ENCODE measurements around the gene SYTL1. TPM values are rescaled to one million over a fixed set of nuclear protein-coding genes. Genes with fewer than 3 reads are reported as not detected.
A peak's percentile ranks its signal among the peaks of the same experiment; 100 is the strongest.

The SYTL1 gene
- total RNA-seq, 1 donor from 2014 or later = 29.3 TPM

GRCh38 chr1:27353166-27353565, 11.3 kb downstream of the SYTL1 start:
- H3K9me3 ChIP-seq = no peaks in the 10 kb centered on the region
- H3K4me3 ChIP-seq = no peak overlapping the region
- peaks cover 39% of the 10 kb centered on the region for H3K4me1 ChIP-seq
- ATAC-seq (no peak), DNase-seq (no peak)
- intact Hi-C loops (cut with DNase I) = no loop called here
- peaks cover 62% of the 10 kb centered on the region for H3K36me3 ChIP-seq
- H3K27ac ChIP-seq = no peak overlapping the region
- no peaks in the 10 kb centered on the region for H3K27me3 ChIP-seq (ENCODE audit: low read depth)
- TF ChIP-seq CTCF (IDR thresholded peaks at IDR 0.05) = no peak

GRCh38 chr1:27353629-27354028, 11.8 kb downstream of the SYTL1 start:
- ATAC-seq (no peak), DNase-seq (no peak)
- intact Hi-C loops (cut with DNase I) = no loop called here
- H3K4me1 ChIP-seq = peaks cover 39% of the 10 kb centered on the region
- H3K4me3 ChIP-seq = no peak overlapping the region
- no peaks in the 10 kb centered on the region for H3K27me3 ChIP-seq (ENCODE audit: low read depth)
- H3K36me3 ChIP-seq = peaks cover 67% of the 10 kb centered on the region
- H3K9me3 ChIP-seq = no peaks in the 10 kb centered on the region
- H3K27ac ChIP-seq = no peak overlapping the region
- no peak for TF ChIP-seq CTCF (IDR thresholded peaks at IDR 0.05)

- intact Hi-C loops (cut with DNase I) = no loop called here
- Histone ChIP-seq H3K9me3 (no peaks in the 10 kb centered on the region), H3K4me3 (no peak overlapping the region), H3K4me1 (peaks cover 21% of the 10 kb centered on the region), H3K27me3 (ENCODE audit: low read depth) (no peaks in the 10 kb centered on the region), H3K27ac (no peak overlapping the region), H3K36me3 (peaks cover 80% of the 10 kb centered on the region)
- ATAC-seq (no peak), DNase-seq (no peak)
- TF ChIP-seq CTCF (IDR thresholded peaks at IDR 0.05) = no peak
These were observed 13.9 kb downstream of the SYTL1 start for GRCh38 chr1:27355683-27356082.

GRCh38 chr1:27356277-27356618, 14.4 kb downstream of the SYTL1 start:
- no peak for TF ChIP-seq CTCF (IDR thresholded peaks at IDR 0.05)
- Histone ChIP-seq H3K27ac (peak overlapping the region; percentile 6), H3K36me3 (peaks cover 85% of the 10 kb centered on the region), H3K4me3 (no peak overlapping the region), H3K4me1 (peaks cover 15% of the 10 kb centered on the region), H3K9me3 (no peaks in the 10 kb centered on the region), H3K27me3 (ENCODE audit: low read depth) (no peaks in the 10 kb centered on the region)
- ATAC-seq (no peak), DNase-seq (no peak)
- intact Hi-C loops (cut with DNase I) = no loop called here

GRCh38 chr1:27356619-27357280, 14.9 kb downstream of the SYTL1 start:
- Histone ChIP-seq H3K4me3 (peak overlapping the region; percentile 35), H3K4me1 (peaks cover 12% of the 10 kb centered on the region), H3K27me3 (ENCODE audit: low read depth) (no peaks in the 10 kb centered on the region), H3K9me3 (no peaks in the 10 kb centered on the region), H3K36me3 (peaks cover 90% of the 10 kb centered on the region), H3K27ac (peak overlapping the region; percentile 49)
- intact Hi-C loops (cut with DNase I) = no loop called here
- peak; percentile 57 for DNase-seq
- ATAC-seq = peak; percentile 7 to 8
- TF ChIP-seq CTCF (IDR thresholded peaks at IDR 0.05) = no peak
